GM19023 (cell line): ENCODE measurements around the gene CAPN2.
"Not testable (repeated sequence)": the region's sequence is repeated elsewhere in the genome, so short reads cannot be mapped to it uniquely, and the experiment has no call there.

Experiments used
- ATAC-seq: cut with Tn5 transposase; IDR thresholded peaks from one replicate; pipeline ENCODE4 v1.9.1; 2021; ENCODE audit warnings: mild to moderate bottlenecking, moderate library complexity; ENCODE audit not compliant: unreplicated experiment

Gene CAPN2

DNA sequence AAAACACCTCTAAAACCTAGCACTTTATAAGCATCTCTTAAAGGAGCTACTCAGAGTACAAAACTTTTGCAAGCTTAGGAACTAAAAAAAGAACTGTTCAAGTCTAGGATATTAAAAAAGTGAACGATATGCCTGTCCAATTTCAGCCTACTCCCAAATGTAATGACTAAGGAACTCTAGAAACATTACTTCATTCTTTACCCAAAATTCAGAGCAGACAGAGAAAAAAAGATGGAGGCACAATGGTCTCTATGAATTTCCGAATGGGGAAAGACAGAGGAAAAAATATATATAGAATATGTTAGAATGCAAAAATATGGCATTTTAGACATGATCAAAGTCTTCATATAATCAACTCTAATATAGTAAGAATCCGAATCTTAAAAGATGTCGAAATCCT is 72.2 kb downstream of the CAPN2 start:
- no peak for ATAC-seq

DNA sequence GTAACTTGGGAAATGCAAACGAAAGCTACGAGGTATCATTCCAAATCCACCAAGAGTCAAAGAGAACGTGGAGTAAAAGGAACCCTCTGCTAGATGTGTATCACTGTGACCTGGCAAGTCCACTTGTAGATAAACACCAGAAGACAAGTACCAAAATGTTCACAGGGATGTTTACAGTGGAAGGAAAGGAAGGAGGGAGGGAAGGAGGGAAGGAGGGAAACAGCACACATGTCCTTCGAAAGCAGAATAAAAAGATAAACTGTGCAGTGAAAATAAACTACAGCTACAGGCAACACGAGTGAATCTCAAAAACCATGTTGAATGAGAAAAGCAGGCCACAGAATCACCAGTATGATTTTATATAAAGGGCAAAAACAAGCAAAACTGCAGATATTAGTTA is 73.5 kb downstream of the CAPN2 start:
- ATAC-seq: no peak

DNA sequence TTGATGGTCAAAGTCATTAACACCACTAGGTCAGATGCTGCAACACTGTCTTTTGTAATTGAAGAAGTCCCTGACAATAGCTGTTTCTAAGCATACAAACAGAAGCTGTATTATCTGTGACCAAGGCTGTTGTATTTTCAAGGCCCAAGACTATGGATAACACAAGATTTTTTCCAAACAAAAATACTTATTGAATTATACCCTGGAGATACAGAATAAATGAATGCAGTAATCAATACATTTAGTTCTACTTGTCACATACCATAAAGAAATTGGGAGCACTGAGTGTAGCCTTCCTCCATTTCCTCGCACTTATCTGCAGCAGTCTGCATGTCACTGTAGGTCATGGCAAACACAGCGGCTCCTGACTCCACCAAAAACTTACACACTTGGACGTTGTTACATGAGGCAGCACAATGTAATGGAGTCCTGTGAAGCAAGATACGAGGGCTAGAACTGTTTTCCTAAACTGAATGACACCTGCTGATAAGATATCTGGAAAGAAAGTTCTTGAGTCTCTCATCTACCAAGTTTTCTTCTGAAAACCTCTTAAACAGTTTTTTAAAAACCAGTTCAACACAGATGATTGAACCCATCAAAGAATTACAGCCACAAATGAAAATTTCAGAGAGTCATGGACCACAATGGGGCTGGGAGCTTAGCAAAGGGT is 76.5 kb downstream of the CAPN2 start:
- no peak for ATAC-seq

GRCh38 chr1:223792046-223792445 is 79.7 kb downstream of the CAPN2 start:
- ATAC-seq: no peak

- ATAC-seq: no peak
Observed at GRCh38 chr1:223793716-223794115, 81.4 kb downstream of the CAPN2 start.

GRCh38 chr1:223794136-223794880 is 82.0 kb downstream of the CAPN2 start:
- no peak for ATAC-seq

GRCh38 chr1:223796210-223796609 is 83.9 kb downstream of the CAPN2 start:
- ATAC-seq: no peak

GRCh38 chr1:223802032-223802431 is 89.7 kb downstream of the CAPN2 start:
- no peak for ATAC-seq

GRCh38 chr1:223802602-223803001 is 90.3 kb downstream of the CAPN2 start:
- ATAC-seq: no peak

DNA sequence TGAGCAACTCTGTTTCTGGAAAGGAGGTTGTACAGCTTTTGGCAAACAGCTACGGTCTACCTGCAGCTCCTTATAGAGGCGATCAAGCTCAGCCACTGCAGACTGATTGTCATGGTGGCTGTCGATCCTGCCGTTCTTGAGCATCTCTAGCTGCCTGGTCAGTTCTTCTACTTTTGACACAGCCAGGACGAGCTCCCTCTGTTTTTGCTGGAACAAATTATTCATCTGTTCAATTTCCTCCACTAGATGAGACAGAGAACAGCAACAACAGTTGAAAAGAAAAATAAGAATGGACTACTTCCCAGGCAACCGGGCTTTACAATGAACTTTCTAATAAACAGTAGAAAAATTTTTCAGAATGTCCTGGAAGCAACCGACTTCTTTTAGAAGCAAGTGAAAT is 90.9 kb downstream of the CAPN2 start:
- ATAC-seq: no peak

DNA sequence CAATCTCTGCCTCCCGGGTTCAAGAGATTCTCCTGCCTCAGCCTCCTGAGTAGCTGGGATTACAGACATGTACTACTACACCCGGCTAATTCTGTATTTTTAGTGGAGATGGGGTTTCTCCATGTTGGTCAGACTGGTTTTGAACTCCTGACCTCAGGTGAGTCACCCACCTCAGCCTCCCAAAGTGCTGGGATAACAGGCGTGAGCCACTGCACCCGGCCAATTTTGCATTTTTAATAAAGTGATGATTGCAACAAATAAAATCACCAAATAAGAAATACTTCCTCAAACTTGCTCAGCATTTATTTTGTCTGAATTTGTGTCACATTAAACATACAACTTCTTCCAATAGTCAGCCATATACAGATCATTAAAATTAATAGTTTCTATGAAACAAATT is 97.6 kb downstream of the CAPN2 start:
- not testable (repeated sequence) for ATAC-seq

DNA sequence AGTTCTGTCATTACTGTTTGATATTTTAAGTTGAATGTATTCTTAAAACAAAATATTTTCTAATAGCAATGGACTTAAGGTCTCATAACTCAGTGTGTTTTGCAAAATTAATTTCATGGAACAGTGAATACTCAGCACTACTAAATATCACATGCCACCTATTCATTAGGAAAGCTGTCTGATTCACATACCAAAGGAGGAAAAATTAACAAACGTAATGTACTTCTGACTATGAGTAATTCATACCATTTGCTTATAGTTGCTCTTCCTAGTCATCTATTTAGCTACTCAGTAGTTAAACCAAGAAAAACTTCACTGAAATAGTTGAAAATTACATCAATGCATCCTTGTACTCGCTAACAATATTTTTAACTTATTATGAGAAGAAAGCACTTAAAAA is 98.2 kb downstream of the CAPN2 start:
- no peak for ATAC-seq

DNA sequence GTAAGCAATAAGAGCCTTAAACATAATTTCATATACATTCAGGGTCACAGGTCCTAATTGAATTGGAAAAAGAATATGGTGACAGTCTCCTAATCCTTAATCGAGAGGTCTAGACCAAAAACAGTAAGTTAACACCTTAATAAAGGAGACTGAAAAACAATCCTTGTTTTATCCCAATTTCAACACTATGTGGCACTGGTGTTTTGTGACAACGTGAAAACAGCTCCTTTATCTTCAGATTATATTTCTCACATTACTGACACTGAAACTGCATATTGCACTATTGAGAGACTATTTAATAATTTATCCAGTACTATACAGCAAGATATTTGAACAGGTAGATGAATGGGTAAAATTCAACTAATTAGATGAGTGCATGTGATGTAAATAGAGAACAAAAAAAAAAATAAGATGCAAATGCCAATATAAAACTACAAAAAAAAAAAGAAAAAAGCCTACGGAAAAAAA is 99.3 kb downstream of the CAPN2 start:
- no peak for ATAC-seq

- ATAC-seq: no peak
Observed at GRCh38 chr1:223813645-223814044, 101.3 kb downstream of the CAPN2 start.

DNA sequence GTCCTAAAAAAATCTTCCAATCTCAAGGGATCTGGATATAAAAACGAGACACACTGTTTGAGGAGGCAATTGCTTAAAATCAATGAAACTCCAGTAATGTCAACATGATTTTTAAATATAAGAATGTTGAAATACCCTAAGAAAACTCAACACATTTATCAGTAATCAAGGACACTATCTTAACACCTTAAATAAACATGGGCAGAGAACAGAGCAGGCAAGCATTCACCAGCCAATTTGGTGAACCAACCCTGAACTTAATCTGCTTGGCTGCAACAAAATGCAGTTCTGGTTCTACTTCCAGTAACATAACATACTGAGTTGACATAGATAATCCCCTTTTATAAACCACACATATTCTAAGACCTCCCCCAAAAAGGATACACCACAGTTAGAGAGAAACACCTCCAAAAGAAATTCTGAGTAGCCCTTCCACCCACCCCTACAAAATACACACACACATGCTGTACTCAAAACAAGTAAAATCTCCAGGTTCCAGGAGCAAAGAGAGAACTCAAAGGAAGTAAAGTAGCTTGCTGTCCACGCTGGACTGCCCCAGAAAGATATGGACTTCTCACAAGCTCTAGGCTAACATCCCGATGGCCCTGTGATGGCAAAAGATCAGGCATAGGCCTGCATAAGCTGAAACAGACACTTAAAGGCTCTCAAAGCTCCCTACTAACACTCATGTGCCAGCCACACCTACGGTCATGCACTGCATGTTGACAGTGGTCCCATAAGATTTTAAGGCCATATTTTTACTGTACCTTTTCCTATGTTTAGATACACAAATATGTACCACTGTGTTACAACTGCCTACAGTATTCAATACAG is 102.9 kb downstream of the CAPN2 start:
- no peak for ATAC-seq

- ATAC-seq: no peak
Observed at GRCh38 chr1:223815865-223816264, 103.5 kb downstream of the CAPN2 start.

GRCh38 chr1:223817265-223817664 is 104.9 kb downstream of the CAPN2 start:
- not testable (repeated sequence) for ATAC-seq

DNA sequence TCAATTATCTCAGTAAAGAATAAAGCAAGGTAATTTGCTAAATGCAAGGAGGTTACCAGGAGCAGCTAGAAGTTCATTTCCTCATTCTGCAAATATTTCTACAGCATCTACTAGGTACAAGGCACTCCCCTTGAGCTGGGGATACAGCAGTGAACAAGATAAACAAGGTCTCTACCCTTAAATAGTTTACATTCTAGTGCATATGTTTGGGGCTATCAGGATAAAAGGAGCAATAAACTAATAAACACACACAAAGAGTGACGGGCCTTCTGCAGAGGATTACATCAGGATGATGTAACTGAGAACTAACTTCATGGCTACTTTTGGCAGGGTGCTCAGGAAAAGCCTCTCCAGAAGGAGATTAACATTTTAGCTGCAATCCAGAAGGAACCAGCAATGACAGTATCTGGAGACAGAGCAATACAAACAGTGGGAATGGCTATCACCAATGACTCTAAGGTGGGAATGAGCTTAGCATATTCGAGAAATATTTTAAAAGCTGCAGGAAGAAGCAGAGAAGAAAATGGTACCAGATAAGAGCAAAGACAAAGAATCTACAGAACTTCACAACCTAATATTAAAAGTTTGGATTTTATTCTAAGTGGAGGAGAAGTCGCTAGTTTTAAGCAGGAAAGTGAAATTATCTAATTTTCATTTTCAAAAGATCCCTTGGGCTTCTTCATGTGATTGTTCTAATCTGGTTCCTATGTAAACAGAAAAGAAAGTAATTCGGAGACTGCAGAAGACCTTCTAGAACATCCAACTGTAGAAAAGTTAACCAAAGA is 107.6 kb downstream of the CAPN2 start:
- ATAC-seq: no peak

GRCh38 chr1:223820515-223820858 is 108.1 kb downstream of the CAPN2 start:
- no peak for ATAC-seq

- ATAC-seq: no peak
Observed at GRCh38 chr1:223820971-223821370, 108.6 kb downstream of the CAPN2 start.

DNA sequence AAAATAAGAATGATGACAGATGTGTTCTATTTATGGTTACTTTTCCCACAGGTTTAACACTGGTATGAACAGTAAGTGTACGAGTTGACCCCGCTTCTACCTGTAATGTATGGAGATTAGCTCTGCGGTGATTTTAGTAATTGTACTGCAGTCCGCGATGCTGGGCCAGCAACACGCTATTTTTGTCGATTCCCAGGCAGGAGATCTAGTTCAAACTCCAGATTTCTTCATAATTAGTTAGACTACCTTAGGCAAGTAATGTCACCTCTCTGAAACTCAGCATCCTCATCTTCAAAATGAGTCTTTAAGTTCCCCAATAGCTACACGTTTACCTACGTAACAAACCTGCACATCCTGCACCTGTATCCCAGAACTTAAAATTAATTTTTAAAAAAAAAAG is 111.9 kb downstream of the CAPN2 start:
- ATAC-seq: no peak
